TTC549 (cell line): ENCODE data around the gene GORASP1.

Experiments used
- FAIRE-seq: peaks from 2 replicates; lab custom pipeline; 2012; peaks lifted over from hg19 to GRCh38; lab: Jason Lieb, UNC

GORASP1 gene

DNA sequence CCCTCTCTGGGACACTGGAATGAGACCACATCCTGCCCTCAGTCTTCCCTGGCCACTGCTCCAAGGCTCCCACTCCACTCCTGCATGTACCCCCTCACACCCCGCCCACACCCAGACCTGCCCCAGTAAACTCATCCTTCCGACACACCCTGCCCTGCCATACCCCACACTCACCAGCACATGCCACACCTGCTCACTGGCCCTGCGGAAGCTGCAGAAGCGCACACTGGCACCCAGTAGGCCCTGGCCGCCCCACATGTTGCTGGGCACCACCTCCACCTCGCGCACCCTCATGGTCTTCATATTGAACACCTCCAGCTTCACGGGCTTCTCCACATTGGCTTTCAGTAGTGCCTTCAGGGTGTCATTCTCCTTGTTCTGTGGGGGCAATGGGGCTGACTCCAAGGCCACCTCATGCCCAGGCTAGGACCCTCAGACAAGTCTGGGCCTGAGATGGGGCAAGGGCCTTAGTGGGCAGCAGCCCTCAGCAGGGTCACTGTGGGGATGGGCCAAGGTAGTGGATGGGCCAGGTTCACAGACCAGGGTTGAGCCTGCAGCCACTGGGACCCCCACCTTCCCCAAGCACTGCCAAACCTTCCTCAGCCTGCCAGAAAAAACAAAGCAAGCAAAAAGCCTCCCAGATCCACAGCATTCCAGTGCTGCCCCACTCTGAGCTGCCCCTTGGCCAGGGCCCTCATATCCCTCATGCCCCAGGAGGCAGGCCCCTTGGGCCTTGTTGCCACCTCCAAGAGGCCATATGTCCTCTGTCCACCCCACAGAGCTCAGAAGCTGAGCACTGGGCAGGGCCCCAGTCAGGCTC lies 4.7 kb downstream of the GORASP1 start:
- no peak for FAIRE-seq

DNA sequence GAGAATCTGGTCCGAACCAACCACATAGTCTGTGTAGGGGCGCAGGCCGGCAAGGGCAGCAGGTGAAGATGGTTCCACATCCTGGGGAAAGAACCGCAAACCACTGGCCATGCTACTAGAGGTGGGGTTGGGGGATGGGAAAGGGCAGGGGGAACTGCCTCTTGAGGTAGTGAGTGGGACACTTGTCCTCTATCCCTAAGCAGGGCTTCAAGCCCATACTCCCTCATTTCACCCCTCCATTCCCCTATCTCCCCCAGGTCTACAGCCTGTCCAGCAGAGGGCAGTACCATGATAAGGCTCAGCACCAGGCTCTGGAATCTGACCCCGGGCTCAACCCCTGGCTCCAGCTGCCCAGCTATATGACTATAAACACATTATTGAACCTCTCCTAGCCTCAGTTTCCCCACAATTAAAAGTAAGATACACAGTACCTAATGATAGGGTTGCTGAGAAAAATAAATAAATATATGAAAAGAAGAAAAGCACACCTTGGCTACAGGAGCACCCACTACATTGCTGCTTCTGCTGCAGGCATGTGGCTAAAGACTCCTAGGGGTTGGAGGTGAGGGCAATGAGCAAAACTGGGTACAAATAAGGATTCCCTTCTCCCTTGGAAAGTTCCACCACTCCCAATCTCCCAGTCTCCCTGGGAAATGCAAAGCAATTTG lies 6.3 kb downstream of the GORASP1 start:
- FAIRE-seq, result no peak

DNA sequence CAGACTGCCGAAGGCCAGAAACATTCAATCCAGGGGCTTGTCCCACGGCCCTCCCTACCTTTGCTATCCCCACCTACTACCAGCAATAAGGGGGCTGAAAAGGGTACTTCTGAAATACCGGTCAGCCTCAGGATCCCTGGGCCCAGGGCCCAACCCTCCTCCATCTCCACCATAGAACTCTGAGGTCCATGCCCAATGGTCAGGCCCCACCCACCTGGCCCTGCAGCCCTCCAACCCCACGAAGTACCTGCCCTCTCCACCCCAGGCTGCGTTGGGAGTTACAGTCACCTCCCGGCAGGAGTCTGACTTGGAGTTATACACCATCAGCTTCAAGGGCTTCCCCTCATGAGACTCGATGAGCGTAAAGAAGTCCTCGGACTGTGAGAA lies 6.9 kb downstream of the GORASP1 start:
- FAIRE-seq, result no peak

DNA sequence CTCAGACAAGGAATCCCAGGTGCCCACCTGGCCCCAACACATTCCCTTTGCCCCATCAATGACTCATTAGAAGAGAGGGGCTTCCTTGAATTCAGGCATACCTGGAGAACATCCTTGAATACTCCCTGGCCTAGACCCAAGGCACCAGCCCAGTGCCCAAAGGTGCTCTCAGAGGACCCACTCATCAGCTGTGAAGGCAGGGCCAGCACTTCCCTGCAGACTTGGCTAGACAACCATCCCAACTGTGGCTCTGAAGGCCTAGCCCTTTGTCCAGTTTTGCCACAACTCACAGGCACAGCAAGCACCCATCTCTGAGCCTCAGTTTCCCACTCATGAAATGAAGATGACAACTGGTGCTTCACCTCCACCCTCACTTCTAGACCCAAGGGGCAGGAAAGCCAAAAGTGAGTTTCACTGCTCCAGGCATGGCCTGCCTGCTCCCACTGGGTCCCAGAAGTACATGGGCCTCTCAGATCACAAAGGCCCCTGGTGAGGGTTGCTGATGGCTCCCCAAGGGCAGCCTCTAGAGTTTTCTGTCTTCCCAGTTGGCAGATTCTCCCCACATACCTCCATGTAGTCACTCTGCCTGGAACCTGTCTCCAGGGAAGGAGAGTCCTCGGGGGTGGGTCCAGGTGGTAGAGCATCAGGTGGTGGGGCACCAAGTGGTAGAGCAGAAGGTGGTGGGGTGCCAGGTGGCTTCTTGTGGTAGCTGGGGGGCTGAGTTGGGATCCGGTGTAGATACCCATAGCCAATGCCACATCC lies 7.5 kb downstream of the GORASP1 start:
- FAIRE-seq, result no peak

DNA sequence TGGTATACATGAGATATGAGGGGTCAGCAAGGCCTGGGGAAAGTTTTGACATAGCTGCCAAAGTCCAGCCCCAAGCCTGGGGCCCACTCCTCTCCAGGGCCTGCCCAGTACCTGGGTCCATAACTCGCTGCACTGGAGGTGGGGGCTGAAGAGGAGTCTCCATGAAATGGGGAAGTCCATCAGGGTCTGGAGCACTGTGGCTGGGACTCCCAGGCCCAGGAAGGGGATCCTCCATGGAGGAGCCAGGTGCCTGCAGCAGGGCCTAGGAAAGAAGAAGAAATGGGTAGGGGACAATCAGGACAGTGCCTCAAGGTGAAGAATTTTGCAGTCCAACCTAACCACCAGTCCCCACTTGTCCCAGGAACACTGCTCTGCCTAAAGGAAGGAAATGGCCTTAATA lies 8.2 kb downstream of the GORASP1 start:
- no peak for FAIRE-seq

DNA sequence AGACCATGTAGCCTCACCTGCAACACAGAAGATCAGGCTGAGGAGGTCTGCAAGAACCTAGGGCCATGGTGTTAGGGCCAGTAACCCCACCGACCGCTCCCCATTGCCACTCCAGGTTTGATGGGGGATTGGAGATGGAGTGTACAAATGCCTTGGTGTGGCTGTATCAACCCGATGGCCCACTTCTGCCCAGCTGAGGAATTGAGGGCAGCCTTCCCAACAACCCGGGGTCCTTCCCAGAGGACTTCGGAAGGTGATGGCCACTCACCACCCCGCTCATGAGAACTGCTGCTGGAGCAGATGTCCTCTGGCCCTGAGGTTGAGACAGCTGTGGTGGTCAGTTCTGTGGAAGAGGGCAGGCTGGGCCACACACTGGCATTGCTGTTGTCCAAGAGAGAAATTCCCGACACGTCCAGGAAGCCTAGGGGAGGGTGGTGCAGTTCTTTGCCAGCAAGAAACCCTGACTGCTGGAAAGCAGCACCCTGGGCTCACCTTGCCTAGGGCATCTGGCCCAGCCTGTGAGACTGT lies 8.9 kb downstream of the GORASP1 start:
- FAIRE-seq, result no peak

DNA sequence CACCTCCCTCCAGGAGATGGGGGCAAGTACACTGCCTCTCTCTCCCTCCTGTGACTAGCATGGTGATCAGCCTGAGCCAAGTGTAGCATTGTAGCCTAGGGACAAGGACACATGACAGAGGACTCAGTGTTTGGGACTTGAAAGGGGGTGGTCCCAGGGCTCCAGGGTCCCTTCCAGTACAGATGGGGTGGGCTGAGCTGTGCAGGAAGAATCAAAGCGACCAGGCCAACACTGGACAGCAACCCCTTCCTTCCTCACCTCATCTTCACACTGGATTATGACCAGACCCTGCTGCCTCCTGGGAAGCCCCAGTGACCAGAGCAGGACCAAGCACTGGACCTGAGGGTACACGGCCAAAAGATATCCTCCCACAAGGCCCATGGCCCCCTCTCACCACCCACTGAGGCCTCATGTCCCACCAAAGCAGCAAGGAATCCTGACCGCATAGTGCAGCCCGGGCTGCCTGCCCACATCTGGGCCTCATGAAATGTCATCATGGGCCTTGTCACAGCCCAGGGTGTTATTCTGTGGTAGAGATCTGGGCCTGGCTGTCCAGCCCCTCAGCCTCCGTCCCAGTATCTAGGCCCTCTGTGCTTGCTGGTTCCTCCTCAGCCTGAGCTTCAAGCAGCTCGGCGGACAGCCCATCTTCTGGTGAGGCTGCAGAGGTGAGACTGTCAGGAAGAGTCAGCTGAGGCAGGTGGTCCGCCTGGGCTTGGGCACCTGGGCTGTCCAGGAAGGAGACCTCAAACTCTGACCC lies 9.5 kb downstream of the GORASP1 start:
- FAIRE-seq, result no peak

DNA sequence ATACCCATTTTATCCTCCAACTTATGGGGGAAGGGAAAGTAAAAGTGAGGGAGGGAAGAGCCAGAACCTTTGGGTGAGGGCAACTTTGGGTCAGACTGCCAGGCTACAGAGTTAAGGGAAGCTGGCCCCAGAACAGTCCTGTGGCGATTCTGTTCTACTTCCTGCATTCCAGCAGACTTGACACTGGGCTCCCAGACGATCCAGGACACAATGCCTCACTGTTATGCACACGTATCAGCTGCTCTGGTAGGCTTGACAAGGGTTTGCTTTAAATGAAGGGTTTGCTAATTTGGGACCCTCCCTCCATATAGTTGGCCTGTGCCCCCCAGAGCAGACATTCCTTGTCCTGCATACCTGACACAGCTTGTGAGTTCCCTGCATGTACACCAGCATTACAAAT lies 10.7 kb downstream of the GORASP1 start:
- FAIRE-seq, result no peak

DNA sequence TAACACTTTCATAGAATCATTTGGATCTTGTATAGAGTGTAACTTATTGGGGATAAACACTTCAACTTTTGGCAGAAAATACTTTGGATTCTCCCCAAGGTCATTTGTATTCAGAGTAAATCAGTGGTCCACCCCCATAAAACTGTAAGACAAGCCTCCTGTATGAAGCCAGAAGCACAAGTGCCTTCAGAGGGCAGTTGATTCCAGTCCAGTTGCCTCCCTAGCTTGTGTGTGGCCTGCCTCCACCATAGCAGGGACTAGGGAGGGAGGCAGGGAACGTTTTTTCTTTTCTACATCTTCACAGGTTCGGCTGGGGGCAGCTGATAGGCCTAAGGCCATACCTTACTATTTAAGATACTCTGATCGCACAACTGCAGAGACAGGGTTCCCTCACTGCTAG lies 11.6 kb downstream of the GORASP1 start:
- FAIRE-seq, result no peak

DNA sequence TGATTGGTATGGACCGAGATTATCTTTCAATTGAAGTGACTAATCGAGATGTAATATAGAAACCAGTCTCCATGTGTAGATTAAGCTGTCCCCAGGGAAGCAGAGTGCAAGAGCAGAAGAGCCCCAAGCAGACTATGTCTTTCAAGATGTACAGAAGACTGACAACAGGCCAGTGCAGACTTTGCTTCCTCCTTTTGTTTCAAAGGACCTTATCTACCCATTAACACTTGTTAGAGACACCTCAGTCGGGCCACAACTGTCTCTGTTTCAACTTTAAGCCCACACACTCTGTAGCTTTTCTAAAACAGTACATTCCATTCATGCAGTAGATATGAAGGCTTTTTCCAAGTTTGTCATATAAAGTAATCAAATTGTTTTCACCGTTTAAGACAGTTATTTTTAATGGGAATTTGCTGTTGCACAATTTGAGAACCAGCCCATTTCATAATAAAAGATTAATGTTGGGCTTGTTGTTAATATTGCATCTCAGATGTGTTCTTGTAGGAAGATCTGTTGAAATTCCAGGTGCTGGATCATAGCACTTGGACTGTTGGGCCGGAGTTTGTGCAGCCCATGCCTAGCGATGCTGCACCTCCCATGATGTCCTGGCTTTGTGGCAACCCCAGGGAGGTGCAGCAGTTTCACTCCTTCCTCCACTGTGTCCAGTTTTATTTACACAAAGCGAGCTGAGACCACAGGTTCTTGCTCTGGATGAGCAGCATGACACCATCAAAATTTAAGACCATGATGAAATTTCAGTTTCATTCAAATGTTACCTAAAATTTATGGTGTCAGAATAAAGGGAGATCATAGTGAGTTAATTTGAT lies 12.4 kb downstream of the GORASP1 start:
- no peak for FAIRE-seq

DNA sequence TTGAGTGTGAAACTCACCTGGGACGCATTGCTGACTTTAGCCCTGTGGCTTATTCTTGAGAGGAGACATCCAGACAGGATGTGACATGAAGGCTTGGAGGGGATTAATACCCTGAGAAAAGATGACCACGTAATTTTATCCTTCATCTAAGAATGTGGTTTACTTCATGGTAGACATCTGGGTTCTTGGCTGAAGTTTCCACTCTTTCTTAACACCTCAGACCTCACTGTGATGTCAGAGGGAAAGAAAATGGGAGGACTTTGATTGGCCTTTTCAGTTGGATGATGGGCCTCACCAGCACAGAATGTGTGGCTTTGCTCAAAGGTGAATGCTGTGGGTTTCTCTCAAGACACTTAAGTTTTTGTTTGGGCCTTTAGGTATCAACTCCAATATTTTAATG lies 16.5 kb downstream of the GORASP1 start:
- FAIRE-seq, result no peak

DNA sequence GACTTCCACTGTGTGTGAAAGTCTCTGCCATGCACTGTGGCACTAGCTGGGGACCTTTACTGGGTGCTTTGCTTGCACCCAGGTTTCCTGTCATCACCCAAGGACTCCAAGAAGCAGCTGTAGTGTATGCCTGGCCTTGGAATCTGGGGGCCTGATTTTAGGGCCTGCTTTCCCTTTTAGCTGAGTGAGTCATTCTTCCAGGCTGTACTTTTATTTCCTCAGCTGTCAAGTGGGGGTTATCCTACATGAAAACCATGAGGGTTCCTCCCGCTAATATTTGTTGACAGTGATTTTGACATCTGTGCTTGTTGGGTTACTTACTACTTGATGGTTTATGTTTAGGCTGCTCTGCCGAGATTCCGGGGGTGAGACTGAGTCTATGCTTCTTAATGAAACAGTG lies 18.5 kb downstream of the GORASP1 start:
- FAIRE-seq, result no peak

DNA sequence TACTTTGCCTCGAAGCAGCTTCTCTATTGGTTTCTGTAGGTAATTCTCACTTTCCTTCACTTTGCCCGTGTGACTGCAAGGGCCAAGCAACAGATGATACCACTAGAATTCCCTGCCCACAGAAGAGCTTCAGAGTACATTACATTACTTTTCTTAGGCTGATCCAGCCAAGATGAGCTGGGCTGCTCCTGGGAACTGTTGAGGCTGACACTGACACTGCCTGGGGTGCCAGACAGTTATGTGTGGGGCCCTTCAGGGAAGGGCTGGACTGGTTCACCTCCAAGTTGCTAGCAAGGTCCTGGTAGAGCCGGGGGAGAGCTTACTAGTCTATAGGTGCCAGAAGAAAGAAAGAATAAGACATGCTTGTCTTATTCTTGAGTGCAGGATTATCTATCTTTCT lies 19.0 kb downstream of the GORASP1 start:
- no peak for FAIRE-seq

DNA sequence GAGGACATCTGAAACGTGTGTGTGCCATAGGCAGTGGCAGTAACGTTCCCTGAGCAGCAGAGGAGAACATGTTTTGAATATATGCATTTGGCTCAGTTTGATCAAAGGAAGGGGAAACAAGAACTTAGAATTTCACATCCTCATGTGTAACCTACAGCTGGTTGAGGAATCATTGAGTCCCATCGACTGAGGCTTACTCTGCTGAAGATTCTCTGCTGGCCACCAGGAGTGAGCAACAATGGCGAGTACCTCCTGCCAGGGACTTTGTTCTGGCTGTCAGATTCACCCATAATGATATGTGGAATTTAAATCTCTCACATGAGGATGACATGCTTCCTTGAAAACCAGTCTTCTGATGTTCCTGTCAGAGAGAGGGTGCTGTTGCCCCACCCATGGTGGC lies 21.3 kb downstream of the GORASP1 start:
- FAIRE-seq, result no peak

DNA sequence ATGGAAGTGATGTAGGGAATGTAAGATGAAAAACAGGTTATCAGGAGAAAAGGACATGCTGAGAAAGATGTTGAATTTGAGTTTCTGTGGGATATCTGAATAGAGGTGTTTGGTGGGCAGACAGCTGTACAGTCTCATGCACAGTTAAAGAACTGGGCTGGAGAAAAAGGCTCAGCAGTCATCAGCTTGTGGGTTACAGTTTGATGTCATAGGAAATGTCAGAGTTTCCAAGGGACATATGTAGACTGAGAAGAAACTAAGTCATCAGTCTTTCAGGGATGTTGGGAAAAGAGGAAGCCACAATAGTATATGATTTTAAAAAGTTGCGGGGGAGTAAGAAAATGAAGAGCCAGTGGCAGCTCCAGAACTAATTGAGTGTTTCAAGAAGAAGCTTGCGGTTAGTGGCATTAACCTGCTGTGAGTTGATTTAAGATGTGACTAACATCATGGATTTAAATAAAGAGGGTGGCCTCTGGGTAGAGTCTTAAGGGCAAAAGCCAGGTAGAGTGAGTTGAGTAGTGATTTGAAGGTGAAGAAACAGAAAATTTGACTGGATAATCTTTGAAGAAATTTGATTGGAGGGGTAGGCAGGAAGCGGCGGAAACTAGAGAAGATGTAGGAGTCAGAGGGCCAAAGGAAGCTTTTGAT lies 24.6 kb downstream of the GORASP1 start:
- FAIRE-seq, result no peak

DNA sequence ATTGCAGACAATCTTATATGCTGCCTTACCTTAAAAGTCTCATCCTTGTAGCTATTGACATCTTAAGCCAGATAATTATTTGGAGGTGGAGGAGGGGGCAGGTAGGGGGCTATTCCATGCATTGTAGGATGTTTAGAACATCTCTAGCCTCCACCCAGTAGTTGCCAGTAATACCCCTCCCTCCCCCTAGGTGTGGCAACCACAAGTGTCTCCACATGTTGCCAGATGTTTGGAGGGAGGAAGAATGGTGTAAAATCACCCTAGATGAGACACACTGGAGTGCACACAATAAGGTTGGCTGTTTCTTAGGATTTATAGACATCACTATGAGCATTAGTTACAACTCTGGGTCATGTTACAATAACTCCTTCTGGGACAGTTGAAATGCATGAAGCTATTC lies 27.4 kb downstream of the GORASP1 start:
- FAIRE-seq, result no peak

DNA sequence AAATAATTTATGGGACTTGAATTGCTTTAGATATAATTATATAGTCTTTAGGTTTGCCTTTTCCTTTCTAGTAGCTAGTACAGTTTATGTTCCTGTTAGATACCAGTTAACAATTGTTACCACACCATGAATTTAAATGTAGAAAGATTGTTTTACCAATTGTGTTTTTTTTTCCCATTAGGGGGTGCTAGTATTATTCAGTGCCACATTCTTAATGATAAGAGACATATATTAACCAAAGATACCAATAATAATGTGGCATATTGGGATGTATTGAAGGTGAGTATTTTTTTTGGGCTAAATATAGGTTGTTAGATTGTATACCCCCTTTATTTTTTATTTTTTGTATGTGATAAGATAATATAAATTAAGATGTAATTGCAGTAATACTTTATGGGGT lies 27.9 kb downstream of the GORASP1 start:
- FAIRE-seq, result no peak

DNA sequence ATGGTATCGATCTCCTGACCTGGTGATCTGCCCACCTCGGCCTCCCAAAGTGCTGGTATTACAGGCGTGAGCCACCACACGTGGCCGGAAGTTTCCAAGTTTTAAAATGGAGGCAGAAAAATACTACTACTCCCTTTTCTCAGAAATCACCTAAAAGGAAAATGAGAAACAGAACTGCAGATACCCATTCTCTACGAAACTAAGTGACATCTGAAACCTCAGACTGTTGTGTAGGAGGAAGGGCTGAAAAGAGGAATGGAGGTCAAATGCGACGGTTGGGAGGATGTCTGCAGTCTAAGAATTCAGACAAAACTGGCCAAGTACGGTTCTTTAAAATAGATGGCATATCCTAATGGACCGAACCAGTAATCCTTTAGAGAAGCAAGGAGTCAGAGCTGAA lies 31.5 kb downstream of the GORASP1 start:
- no peak for FAIRE-seq

DNA sequence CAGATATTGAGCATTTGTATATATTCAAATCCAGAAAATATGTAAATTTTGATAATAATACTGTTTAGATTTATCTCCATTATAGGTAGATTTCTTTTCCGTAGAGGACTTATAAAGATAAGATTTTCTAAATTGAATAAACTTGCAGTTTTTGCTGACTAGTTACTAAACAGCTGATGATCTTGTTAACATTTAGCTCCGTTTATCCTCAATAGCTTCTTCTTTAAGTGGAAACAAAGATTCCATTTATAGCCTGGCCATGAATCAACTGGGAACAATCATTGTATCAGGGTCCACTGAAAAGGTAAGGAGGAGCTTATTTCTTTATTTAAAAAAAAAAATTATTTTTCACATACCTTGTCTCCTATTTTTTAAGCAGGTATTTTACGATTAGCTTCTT lies 38.9 kb downstream of the GORASP1 start:
- no peak for FAIRE-seq

DNA sequence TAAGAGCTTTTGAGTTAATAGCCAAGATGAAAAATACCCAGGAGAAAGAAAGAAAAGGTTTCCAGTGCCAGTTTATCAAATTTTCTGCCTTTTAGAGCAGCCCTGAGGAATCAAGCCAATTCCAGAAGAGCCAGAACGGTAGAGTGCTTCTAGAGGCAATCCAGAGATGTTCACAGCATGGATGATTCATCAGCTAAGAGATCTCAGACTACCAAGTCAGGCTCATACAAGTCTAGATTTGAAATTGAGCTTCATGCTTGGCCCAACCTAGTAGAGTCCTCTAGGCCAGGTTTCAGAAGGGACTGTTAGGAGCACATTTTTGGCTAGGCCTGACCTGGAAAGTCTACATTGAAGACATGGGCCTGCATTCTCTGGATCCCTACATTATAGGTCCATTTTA lies 40.1 kb downstream of the GORASP1 start:
- FAIRE-seq, result no peak

DNA sequence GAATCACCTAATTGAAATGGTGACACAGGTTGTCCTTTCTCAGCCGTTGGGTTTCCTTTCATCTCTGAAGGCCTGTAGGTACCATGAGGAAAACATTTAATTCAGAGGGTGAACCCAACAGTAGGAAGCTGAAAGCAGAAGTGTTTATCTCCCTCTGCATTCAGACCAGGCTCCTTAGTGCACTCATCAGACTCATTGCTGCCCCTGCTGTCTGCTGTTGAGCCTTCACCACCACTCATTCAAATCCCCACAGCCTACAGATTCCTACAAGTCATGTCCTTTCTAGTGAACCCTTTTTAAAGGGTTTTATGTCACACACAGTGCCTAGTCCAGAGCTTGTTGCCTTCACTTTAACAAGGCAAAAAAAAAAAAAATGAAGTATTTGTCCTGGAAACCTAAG lies 42.2 kb downstream of the GORASP1 start:
- no peak for FAIRE-seq
